ENCODE measurements around the gene MEIG1. TPM values are rescaled to one million over a fixed set of nuclear protein-coding genes. Genes with fewer than 3 reads are reported as not detected.
"Not testable (repeated sequence)": the region's sequence is repeated elsewhere in the genome, so short reads cannot be mapped to it uniquely, and the experiment has no call there.

Gene MEIG1
- total RNA-seq, 4 donors from 2014 or later, result not detected

DNA sequence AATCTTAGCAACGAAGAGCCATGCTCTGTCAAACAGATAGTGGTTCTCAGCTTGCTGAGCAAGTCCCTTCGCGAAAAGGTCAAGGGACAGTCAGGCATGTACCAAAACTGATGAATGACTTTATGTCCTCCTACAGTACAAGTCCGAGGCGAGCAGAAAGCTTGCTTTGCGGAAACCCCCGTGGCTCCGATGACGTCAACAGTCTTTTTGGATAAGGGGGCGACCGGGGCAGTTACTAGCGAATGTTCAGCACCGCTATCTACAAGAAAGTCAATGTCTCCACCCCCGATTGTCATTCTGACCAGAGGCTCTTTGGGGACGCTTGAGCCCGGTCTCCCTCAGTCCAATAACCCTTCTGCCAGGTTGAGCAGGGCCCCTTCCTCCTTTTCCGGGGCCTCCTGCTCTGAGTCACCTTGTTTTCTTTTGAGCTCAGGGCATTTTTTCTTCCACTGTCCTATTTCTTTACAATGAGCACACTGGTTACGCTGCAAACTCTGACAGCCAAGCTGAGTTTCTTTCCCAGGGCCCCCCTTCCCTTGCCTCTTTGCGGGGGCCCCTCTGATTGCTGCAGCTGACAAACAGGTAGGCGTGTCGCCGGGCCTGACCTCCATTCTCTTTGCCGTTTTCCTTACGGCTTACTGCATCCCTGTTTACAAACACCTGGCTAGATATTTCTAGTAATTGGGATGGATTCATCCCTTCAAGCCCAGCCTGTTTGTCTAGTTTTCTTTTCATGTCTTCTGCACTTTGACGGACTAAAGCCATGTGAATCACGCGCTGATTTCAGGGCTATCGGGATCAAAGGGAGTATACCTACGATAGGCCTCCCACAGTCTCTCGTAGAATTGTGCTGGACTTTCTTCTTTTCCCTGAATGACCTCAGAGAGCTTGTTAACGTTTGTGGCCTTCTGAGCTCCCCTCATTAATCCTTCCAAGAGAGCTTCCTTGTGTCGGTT lies 34.6 kb downstream of the MEIG1 start:
- not testable (repeated sequence) for H3K27me3 ChIP-seq; H3K4me3 ChIP-seq; H3K9me3 ChIP-seq; DNase-seq (ENCODE audit: low spot score in 2 of 2); H3K36me3 ChIP-seq; H3K27ac ChIP-seq; H3K4me1 ChIP-seq
- 72% methylated on average over 32 of the region's 32 CpGs for WGBS

DNA sequence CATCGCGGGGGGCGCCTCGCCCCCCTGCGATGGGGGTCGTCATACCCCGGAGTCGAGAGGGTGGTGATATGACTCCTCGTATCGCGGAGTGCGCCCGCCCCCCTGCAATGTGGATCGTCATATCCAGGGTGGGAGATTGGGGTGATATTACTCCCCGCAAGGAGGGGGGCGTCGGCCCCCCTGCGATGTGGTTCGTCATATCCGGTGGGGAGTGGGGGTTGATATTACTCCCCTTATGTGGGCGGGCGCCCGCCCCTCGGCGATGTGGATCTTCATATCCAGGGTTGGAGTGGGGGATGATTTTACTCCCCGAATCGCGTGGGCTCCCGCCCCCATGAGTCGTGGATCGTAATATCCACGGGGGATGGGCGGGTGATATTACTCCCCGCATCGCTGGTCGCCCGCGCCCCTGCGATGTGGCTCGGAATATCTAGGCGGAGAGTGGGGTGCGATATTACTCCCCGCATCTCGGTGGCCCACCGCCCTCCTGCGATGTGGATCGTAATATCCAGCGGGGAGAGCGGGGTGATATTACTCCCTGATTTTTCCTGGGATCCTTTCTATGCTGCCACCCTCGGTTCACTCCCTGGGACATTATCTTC lies 36.9 kb downstream of the MEIG1 start:
- Histone ChIP-seq H3K9me3 (no peaks in the 10 kb centered on the region), H3K27ac (no peak overlapping the region), H3K27me3 (no peaks in the 10 kb centered on the region), H3K36me3 (no peaks in the 10 kb centered on the region), H3K4me3 (no peak overlapping the region), H3K4me1 (no peaks in the 10 kb centered on the region)
- 91% methylated on average over 49 of the region's 50 CpGs for WGBS
- DNase-seq (ENCODE audit: low spot score in 2 of 2), result no peak
- TF ChIP-seq EP300 (IDR thresholded peaks at IDR 0.05) (no peak), POLR2AphosphoS5 (IDR thresholded peaks at IDR 0.05) (no peak), POLR2A (IDR thresholded peaks at IDR 0.05) (no peak)
- TF ChIP-seq, protein P1, sequence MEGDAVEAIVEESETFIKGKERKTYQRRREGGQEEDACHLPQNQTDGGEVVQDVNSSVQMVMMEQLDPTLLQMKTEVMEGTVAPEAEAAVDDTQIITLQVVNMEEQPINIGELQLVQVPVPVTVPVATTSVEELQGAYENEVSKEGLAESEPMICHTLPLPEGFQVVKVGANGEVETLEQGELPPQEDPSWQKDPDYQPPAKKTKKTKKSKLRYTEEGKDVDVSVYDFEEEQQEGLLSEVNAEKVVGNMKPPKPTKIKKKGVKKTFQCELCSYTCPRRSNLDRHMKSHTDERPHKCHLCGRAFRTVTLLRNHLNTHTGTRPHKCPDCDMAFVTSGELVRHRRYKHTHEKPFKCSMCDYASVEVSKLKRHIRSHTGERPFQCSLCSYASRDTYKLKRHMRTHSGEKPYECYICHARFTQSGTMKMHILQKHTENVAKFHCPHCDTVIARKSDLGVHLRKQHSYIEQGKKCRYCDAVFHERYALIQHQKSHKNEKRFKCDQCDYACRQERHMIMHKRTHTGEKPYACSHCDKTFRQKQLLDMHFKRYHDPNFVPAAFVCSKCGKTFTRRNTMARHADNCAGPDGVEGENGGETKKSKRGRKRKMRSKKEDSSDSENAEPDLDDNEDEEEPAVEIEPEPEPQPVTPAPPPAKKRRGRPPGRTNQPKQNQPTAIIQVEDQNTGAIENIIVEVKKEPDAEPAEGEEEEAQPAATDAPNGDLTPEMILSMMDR (IDR thresholded peaks at IDR 0.05), result no peak

DNA sequence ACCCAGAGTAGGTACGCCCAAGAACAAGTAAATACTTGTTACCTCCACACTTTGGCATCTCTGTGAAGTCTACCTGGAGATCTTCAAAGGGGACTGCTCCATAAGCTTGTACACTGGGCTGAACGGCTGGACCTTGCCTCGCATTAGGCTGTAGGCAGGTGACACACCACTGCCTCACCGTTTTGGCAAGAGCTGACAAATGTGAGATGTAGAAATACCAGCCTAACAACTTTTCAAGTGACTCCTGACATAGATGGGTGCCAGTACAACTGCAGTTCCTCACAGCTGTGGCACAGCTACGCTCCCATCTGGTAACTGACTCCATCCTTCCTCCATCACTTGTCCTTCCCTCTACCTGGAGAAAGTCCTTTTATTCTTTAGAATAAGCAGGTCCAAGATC lies 54.3 kb downstream of the MEIG1 start:
- not testable (repeated sequence) for H3K9me3 ChIP-seq; H3K27ac ChIP-seq; H3K27me3 ChIP-seq; H3K4me1 ChIP-seq; DNase-seq (ENCODE audit: low spot score in 2 of 2); H3K36me3 ChIP-seq; H3K4me3 ChIP-seq
- WGBS, result 42% methylated on average over 5 of the region's 5 CpGs

DNA sequence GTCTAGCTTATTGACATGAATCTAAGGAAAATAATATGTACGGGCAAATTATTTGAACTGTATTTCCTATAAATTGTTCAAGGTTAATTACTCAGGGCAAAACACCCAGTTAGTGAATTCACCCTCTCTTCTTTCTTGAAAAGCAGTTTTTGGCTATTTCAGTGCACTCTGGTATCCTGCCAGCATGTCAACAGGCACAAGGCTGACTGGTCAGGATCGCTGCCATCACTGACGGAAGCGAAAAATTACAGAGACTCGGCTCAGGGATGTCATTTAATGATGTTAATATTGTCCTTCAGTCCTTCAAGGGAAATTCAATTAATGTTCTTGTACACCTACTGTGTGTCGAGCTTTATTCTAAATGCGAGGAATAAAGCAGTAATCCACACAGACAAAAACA lies 56.3 kb downstream of the MEIG1 start:
- Histone ChIP-seq H3K36me3 (no peaks in the 10 kb centered on the region), H3K9me3 (no peaks in the 10 kb centered on the region), H3K27ac (no peak overlapping the region), H3K4me3 (no peak overlapping the region), H3K4me1 (no peaks in the 10 kb centered on the region), H3K27me3 (no peaks in the 10 kb centered on the region)
- DNase-seq (ENCODE audit: low spot score in 2 of 2), result no peak
- no peak for TF ChIP-seq POLR2AphosphoS5 (IDR thresholded peaks at IDR 0.05)
- no peak for TF ChIP-seq POLR2A (IDR thresholded peaks at IDR 0.05)
- TF ChIP-seq, protein P1 (IDR thresholded peaks at IDR 0.05), result no peak
- no peak for TF ChIP-seq EP300 (IDR thresholded peaks at IDR 0.05)
- 88% methylated on average over 7 of the region's 7 CpGs for WGBS

DNA sequence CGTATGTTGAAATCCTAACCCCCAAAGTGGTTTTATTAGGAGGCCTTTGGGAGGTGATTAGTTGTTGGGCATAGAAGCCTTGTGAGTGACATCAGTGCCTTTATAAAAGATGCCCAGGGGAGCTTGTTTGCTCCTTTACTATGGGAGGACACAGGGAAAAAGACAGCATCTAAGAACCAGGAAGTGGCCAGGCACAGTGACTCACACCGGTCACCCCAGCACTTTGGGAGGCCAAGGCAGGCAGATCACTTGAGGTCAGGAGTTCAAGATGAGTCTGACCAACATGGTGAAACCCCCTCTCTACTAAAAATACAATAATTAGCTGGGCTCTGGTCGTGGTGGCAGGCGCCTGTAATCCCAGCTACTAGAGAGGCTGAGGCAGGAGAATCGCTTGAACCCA lies 61.8 kb downstream of the MEIG1 start:
- H3K4me1 ChIP-seq; H3K9me3 ChIP-seq; H3K4me3 ChIP-seq; H3K36me3 ChIP-seq; H3K27ac ChIP-seq; H3K27me3 ChIP-seq; DNase-seq (ENCODE audit: low spot score in 2 of 2): not testable (repeated sequence)
- 81% methylated on average over 5 of the region's 5 CpGs for WGBS

Other genes with a start within 250 kb of the MEIG1 start
- gene FAM107B, start 184.5 kb upstream of the MEIG1 start, total RNA-seq, result 10 to 100 TPM; 19.5 to 35.2 (median 25.6) TPM
- gene CDNF, start 121.4 kb upstream of the MEIG1 start, total RNA-seq, result 1 to 10 TPM; 2.3 to 5.3 (median 4.3) TPM
- 10 to 100 TPM in 1 of 4 donors, 1 to 10 TPM in 3; 6.6 to 11.7 (median 7.4) TPM for gene HSPA14, start 121.1 kb upstream of the MEIG1 start, total RNA-seq
- 10 to 100 TPM in 3 of 4 donors, 1 to 10 TPM in 1; 6.6 to 21.6 (median 13.9) TPM for gene MSANTD7, start 121.1 kb upstream of the MEIG1 start, total RNA-seq
- gene SUV39H2, start 80.5 kb upstream of the MEIG1 start, total RNA-seq, result 10 to 100 TPM in 1 of 4 donors, 1 to 10 TPM in 3; 2.3 to 11.2 (median 5.9) TPM
- gene DCLRE1C, start 5.3 kb upstream of the MEIG1 start, total RNA-seq, result 10 to 100 TPM in 3 of 4 donors, 1 to 10 TPM in 1; 7.1 to 17.5 (median 13.0) TPM
- gene OLAH, start 84.6 kb downstream of the MEIG1 start, total RNA-seq, result 1 to 10 TPM in 2 of 4 donors, under 1 TPM in 1, not detected in 1; 0.26 to 5.6 (median 5.3) TPM
- gene ACBD7, start 129.4 kb downstream of the MEIG1 start, total RNA-seq, result not detected
- 10 to 100 TPM; 11.8 to 21.1 (median 18.0) TPM for gene RPP38, start 138.0 kb downstream of the MEIG1 start, total RNA-seq
- 10 to 100 TPM; 14.1 to 25.5 (median 16.6) TPM for gene NMT2, start 209.3 kb downstream of the MEIG1 start, total RNA-seq